Cardiac muscle cell (in vitro differentiated cells and primary cell): ENCODE results near the gene PPP1R3F. TPM values are rescaled to one million over a fixed set of nuclear protein-coding genes. Genes with fewer than 3 reads are reported as not detected.

Source experiments
- DNase-seq, 2 donors: peaks; one replicate each; pipeline versions ENCODE4 v3.0.0 to v3.0.0-alpha.2; 2010 to 2017; ENCODE audit warnings: low read depth in 1 of 2, low spot score in 1 of 2
- H3K27ac ChIP-seq: fragments of 200-600 bp; sonication (generic); 2 replicates; pipeline ENCODE4 v1.5.1; 2016
- H3K27me3 ChIP-seq: fragments of 200-600 bp; sonication (generic); 2 replicates; pipeline ENCODE4 v1.6.0; 2016; ENCODE audit warnings: control low read depth
- H3K36me3 ChIP-seq: fragments of 200-600 bp; sonication (generic); 2 replicates; pipeline ENCODE4 v1.5.1; 2016; ENCODE audit warnings: control low read depth
- H3K4me1 ChIP-seq: fragments of 200-600 bp; sonication (generic); 2 replicates; pipeline ENCODE4 v1.8.1; 2017; ENCODE audit warnings: low read depth, mild to moderate bottlenecking, mixed run types
- H3K4me3 ChIP-seq: fragments of 200-600 bp; sonication (generic); 2 replicates; pipeline ENCODE4 v1.5.1; 2016; ENCODE audit warnings: mild to moderate bottlenecking
- H3K9me3 ChIP-seq: fragments of 200-600 bp; sonication (generic); 2 replicates; pipeline ENCODE4 v1.5.1; 2017; ENCODE audit warnings: low read depth, mild to moderate bottlenecking, control low read depth
- CTCF ChIP-seq: IDR thresholded peaks from 2 replicates; pipeline ENCODE4 v1.5.1; 2012; ENCODE audit warnings: low read depth, mild to moderate bottlenecking, low read length
- polyA plus RNA-seq: library from polyadenylated mRNA; unstranded; fragments of >200 nt; fragmentation: Nextera tagmentation; extraction: Ambion mirVana; gene quantifications from 2 replicates; pipeline ENCODE4 v1.2.1, GENCODE V29; 2016
- total RNA-seq: library from RNA; depleted of rRNA; stranded (reverse); fragments of >200 nt; gene quantifications from 2 replicates; pipeline ENCODE4 v1.2.3, GENCODE V29; 2016

The PPP1R3F gene
- total and polyA plus RNA-seq, 2 experiments from 2014 or later: 24.4 to 32.6 TPM

DNA sequence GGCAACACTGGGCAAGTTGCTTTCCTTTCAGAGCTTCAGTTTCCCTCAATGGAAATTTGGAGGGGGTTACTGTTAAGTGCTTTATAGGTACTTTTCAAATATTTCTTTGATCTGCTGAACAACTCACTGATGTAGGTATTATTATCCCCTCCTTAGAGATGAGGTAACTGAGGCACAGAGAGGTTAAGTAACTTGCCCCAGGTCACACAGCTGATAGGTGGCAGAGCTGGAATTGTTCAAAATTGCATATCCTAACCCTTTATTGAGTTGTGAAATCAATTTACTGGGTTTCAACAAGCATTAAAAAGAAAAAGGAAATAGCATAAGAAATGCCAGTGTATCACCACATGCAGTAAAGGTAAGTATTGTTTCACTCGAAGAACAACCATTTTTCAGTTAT is 6.6 kb downstream of the PPP1R3F start:
- H3K27ac ChIP-seq: no peak overlapping the region
- H3K4me3 ChIP-seq: no peak overlapping the region
- no peak for TF ChIP-seq CTCF
- H3K9me3 ChIP-seq: no peaks in the 10 kb centered on the region
- no peaks in the 10 kb centered on the region for H3K27me3 ChIP-seq
- DNase-seq: no peak
- no peaks in the 10 kb centered on the region for H3K4me1 ChIP-seq
- no peaks in the 10 kb centered on the region for H3K36me3 ChIP-seq

DNA sequence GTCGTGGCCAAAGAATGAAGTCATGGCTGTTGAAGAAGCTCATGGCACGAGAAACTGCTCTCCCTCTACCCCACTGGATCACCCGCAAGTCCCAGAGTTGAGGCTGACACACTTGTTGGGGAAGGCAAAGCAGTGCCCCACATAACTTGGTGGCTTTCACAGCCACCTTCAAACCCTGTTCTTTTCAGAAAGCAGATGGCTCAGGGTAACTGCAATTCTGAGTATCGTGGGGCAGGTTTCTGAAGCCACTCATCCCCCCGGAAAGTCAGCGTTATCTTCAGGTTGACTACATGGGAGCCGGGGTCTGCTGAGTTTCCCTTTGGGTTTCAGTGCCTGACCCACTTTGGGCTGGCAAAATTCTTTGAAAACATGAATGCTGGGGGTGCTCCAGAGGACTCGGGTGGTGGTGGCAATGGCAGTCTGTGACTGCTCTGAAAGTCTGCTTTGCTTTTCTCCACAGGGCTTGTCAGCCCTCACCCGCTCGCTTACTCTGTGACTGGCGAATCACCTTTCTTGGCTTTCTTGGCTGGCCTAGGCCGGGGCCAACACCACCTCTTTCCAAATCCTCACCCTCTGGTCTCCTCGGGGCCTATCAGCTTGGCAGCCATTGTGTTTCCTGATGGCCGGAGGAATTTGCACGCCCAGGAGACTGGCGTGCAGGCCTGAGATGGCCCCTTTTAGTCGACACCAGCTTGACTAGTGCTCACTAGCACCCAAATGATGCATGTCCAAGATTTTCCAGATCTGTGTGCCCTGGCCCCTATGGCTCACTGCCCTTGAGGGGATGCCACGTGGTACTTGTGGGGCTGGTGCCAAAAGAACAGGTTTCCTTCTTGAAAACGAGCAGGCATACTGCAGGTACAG is 7.3 kb downstream of the PPP1R3F start:
- no peaks in the 10 kb centered on the region for H3K9me3 ChIP-seq
- H3K36me3 ChIP-seq: no peaks in the 10 kb centered on the region
- H3K27me3 ChIP-seq: no peaks in the 10 kb centered on the region
- TF ChIP-seq CTCF: no peak
- DNase-seq: no peak
- peak overlapping the region; percentile 21 for H3K27ac ChIP-seq
- no peak overlapping the region for H3K4me3 ChIP-seq
- no peaks in the 10 kb centered on the region for H3K4me1 ChIP-seq

DNA sequence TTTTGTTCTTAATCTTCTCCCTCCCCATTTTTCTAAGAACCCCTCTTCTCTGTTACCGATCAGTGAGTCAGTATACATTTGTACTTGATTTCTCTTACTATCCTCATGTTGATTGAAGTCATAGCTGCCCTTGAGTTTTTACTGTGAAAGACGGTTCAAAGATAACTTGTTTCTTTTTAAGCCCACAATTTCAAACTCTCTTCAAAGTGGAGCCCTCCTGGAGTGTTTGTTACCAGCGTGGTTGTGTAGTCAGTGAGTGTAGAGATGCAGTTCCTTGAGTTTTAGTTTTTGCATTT is 7.9 kb downstream of the PPP1R3F start:
- no peak for TF ChIP-seq CTCF
- no peaks in the 10 kb centered on the region for H3K4me1 ChIP-seq
- H3K9me3 ChIP-seq: no peaks in the 10 kb centered on the region
- H3K27me3 ChIP-seq: no peaks in the 10 kb centered on the region
- no peak overlapping the region for H3K27ac ChIP-seq
- no peaks in the 10 kb centered on the region for H3K36me3 ChIP-seq
- H3K4me3 ChIP-seq: no peak overlapping the region
- no peak for DNase-seq

DNA sequence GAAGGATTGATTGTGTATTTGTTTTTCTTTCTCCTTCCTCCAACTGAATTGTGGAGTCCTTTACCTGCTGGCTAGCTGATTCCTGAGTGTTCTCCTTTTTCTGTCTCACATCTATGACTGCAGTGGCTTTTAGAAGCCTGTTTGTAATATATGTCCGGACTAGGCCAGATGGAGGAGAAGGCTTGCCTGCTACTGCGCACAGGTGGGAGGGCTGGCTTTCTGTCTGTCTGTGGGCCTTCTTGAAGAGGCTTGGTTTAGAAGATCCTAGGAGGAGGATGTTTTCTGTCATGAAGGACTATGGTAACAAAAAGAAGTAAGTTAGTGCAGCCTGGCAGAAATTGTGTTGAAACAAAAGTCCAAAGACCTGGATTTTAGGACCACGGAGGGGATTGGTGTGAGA is 8.5 kb downstream of the PPP1R3F start:
- no peak for TF ChIP-seq CTCF
- H3K36me3 ChIP-seq: no peaks in the 10 kb centered on the region
- DNase-seq: no peak
- no peak overlapping the region for H3K27ac ChIP-seq
- H3K4me3 ChIP-seq: no peak overlapping the region
- H3K9me3 ChIP-seq: no peaks in the 10 kb centered on the region
- H3K4me1 ChIP-seq: no peaks in the 10 kb centered on the region
- H3K27me3 ChIP-seq: no peaks in the 10 kb centered on the region

GRCh38 chrX:49282647-49283011 is 13.0 kb downstream of the PPP1R3F start:
- no peak overlapping the region for H3K4me3 ChIP-seq
- DNase-seq: peak; percentile 34 to 49
- no peaks in the 10 kb centered on the region for H3K9me3 ChIP-seq
- H3K27ac ChIP-seq: no peak overlapping the region
- no peaks in the 10 kb centered on the region for H3K36me3 ChIP-seq
- no peaks in the 10 kb centered on the region for H3K27me3 ChIP-seq
- peak; percentile 42 for TF ChIP-seq CTCF
- H3K4me1 ChIP-seq: no peaks in the 10 kb centered on the region
